NCI-H226 (cell line): ENCODE data around the gene LRIT1.
"Not testable (repeated sequence)": the region's sequence is repeated elsewhere in the genome, so short reads cannot be mapped to it uniquely, and the experiment has no call there.

Experiments
- DNase-seq: peaks from one replicate; pipeline ENCODE4 v3.0.0-alpha.2; 2015

LRIT1 gene, protein sequence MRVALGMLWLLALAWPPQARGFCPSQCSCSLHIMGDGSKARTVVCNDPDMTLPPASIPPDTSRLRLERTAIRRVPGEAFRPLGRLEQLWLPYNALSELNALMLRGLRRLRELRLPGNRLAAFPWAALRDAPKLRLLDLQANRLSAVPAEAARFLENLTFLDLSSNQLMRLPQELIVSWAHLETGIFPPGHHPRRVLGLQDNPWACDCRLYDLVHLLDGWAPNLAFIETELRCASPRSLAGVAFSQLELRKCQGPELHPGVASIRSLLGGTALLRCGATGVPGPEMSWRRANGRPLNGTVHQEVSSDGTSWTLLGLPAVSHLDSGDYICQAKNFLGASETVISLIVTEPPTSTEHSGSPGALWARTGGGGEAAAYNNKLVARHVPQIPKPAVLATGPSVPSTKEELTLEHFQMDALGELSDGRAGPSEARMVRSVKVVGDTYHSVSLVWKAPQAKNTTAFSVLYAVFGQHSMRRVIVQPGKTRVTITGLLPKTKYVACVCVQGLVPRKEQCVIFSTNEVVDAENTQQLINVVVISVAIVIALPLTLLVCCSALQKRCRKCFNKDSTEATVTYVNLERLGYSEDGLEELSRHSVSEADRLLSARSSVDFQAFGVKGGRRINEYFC

GRCh38 chr10:84241185-84241790 lies at the start of gene LRIT1:
LRIT1 (minus strand) TSS chr10:84241546; CDS start chr10:84241439, 107 bp downstream.
- DNase-seq: no peak

DNA sequence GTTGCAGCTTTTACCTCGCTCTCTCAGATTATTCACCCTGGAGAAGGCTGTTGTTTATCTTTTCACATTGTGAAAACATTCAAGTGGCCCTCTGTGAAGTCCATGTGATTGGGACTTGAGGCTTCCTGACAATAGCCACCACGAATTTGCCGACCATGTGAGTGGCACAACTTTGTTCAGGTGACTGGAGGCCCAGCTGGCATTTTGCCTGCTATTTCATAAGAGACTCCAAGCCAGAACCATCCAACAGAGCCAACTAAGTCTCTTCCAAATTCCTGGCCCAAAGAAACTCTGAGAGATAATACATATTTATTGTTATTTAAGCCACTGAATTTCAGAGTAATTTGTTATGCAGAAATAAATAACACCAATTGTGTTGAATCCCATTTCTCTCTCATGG lies 48.9 kb upstream of the LRIT1 start:
- no peak for DNase-seq

DNA sequence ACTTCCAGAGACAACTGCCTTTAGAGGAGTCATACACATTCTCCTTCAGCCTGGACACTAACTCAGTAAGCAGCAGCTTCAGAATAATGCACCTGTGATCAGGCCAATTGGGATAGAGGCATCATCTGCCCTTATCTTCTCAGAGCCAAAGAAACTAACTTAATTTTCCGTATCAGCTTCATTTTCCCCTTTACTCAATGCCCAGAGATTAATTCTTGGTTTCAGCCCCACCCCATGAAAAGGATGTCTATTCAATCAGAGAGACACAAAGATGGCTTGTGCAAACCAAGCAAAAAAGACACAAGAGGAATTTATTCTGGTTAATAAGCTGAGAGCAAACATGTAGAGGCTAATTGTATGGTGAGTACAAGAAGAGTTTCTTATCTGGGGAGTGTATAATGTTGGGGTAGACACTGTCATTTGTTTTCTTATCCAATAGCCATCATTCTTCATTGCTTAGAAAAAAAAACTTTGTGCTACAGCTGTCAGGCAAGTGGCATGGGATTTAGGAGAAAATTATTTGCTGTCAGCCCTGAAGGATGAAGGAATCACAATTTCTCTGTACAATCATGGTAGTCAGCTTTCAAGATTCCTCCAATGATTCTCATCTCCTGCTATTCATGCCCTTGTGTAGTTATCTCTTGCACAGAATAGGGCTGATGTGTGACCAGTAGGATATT lies 48.3 kb upstream of the LRIT1 start:
- DNase-seq: no peak

DNA sequence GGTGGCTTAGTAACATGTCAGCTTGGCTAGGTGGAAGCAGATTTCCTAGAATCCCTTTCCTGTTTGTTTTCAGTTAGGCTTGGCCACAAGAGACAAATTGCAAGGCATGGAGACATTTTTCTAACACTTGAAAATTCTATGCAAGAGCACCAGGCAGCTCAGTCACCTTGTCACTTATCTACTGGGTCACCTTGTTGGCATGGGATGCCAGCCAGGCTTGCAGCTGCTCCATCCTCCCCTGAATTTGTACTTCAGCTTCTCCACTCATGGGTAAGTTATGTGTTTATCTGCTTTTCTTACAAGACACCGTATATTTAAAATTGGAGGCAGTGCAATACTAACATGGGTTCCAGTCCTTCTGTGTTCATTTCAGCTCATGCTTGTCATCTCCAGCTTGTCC lies 46.8 kb upstream of the LRIT1 start:
- no peak for DNase-seq

DNA sequence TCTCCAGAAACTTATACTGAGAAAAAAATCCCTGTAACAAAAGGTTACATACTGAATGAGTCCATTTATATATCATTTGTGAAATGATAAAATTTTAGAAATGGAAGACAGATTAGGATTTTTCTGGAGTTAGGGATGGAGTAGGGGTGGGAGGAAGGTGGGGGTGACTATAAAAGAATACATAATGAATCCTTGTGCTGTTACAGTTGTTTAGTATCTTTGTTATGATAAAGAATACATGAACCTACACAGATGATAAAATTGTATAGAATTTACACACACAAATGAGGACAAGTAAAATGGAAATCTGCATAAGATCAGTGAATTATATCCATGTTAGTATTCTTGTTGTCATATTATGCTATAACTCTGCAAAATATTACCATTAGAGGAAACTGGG lies 45.3 kb upstream of the LRIT1 start:
- no peak for DNase-seq

- not testable (repeated sequence) for DNase-seq
These were observed 38.6 kb upstream of the LRIT1 start for GRCh38 chr10:84279876-84280475.

GRCh38 chr10:84270708-84271107 lies 29.4 kb upstream of the LRIT1 start:
- DNase-seq: no peak

GRCh38 chr10:84269773-84270172 lies 28.4 kb upstream of the LRIT1 start:
- peak; percentile 4 for DNase-seq

- no peak for DNase-seq
These were observed 27.8 kb upstream of the LRIT1 start for GRCh38 chr10:84269162-84269561.

GRCh38 chr10:84267503-84268126 lies 26.3 kb upstream of the LRIT1 start:
- peak; percentile 18 for DNase-seq

GRCh38 chr10:84265418-84265817 lies 24.1 kb upstream of the LRIT1 start:
- no peak for DNase-seq

GRCh38 chr10:84264611-84265141 lies 23.3 kb upstream of the LRIT1 start:
- no peak for DNase-seq

DNA sequence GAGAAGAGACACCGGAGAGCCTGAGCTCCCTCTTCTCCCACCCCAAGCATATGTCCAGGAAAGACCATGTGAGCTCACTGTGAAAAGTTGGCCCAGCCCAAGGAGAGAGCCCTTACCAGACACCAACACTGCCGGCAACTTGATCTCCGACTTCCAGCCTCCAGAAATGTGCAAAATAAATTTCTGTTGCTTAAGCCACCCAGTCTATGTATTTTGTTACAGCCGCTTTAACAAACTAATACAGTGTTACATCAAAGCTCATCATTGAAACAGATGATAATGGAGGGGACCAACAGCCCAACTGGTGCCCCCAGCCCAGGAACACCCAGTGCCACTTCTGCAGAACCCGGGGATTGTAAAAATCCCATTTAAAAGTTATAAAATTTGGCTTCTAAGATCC lies 22.4 kb upstream of the LRIT1 start:
- no peak for DNase-seq

DNA sequence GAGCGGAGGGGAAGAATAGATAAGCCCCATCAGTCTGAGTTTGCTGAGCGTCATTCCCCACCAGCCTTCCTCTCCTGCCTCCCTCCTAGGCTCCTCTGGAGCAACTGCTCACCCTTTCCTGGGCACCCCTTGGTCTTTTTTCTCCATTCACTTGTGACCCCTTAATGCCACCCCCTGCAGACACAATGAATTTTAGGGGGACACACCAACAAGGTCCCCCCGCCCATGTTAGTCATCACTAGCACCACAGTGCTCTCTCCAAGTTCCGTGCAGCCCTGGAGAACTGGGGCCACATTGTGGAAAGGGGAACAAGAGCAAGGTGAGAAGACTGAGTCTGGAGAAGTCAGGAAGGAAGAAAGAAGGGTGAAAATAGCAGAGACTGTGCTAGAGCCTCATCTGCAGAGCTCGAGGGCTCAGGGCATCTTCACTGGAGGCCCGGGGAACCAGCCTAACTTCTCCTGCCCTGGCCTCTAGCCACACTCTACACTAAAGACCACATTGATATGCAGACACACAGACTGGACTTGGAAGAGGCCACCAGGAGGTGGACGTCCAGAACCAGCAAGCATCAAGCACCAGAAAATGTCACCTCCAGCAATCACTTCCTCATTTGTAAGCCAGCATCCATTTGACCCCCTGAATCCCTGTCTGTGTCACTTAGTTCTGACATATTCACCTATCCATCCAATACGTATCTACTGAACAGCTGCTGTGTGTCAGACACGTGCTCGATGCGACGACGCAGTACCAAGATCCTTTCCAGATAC lies 21.0 kb upstream of the LRIT1 start:
- no peak for DNase-seq

DNA sequence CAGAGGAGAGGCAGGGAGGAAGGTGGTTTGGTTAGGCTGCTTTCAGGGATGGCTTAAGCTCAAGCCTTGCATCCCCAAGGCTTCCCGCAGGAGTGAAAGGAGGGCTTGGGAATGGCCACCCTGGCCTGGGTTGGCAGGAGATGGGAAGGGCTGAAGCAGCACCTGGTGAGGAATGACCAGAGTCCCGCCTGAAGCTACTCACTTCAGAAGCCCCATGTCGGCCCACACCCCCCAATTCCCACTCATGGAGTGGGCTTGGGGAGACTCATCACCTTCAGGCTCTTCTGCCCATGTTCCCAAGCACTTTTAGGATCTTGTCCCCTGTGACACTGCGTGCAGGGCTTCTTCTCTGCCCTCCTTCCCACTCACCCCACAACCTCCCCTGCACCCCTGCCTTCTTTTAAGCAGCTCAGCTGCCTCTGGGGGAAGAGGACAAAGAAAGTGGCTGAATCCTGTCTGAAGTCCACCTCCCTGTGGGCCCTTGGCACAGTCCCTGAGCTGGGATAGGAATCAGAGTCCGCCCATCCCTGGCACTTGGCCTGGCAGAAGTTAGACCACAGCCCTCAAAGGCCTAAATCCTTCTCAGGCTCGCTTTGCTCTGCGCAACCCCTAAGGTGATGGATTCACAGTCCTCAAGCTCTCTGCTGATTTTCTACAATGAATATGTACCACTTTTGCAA lies 20.0 kb upstream of the LRIT1 start:
- no peak for DNase-seq

- no peak for DNase-seq
These were observed 16.8 kb upstream of the LRIT1 start for GRCh38 chr10:84258034-84258695.

GRCh38 chr10:84257343-84258020 lies 16.1 kb upstream of the LRIT1 start:
- DNase-seq: no peak

DNA sequence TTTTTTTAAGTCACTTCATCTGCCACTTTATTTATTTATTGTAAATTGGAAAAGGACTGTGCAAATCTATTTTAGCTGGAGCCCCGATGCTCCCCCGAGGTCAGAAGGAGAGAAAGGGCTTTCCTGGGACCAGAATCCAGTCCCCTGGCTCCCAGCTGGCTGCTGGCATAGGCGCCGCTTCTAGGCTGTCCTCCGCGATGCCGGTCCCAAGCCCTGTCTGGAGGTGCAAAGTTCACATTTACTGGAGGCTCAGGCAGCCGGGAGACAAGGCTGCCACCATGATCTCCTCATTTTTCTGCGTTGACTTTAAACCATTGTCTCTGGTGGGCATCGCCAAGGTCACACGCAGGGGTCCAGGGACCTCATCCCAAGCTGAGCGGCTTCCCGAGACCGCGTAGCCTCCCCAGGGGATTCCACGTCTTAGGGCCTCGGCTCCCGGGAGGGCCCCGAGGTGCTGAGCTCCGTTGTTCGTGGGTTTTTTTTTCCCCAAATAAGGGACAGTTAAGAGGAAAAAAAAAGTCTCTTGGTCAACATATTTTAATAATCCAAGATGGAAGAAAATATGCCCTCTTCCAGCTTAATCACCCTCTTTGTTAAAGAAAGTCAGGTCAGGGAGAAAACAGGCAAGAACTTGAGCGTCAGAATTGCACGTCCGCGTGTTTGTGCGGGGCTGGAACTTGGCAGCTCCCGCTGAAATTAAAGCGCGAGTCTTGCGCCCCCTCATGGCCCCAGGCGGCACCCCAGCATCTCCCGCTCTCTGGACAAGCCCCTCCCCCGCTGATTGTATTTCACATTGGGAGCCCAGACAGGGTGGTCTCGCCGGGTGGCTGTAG lies 15.4 kb upstream of the LRIT1 start:
- DNase-seq: no peak
